Activated CD8-positive, alpha-beta memory T cell treated with anti-CD3 and anti-CD28 coated beads for 48 hours (primary cell): ENCODE measurements around the gene ITPKB.

Source experiments
- DNase-seq, 3 experiments: peaks; one replicate each; pipeline ENCODE4 v3.0.0-alpha.2; 2020; ENCODE audit warnings: low read depth in 2 of 3, low spot score in 2 of 3

Gene ITPKB

GRCh38 chr1:226706684-226707083 lies 32.4 kb downstream of the ITPKB start:
- DNase-seq = no peak

GRCh38 chr1:226704169-226704937 lies 34.7 kb downstream of the ITPKB start:
- DNase-seq = no peak

GRCh38 chr1:226702957-226703831 lies 35.9 kb downstream of the ITPKB start:
- DNase-seq = peak in 2 of 3 experiments; percentile 53 to 80

GRCh38 chr1:226702318-226702956 lies 36.6 kb downstream of the ITPKB start:
- DNase-seq = no peak

GRCh38 chr1:226700861-226701260 lies 38.2 kb downstream of the ITPKB start:
- no peak for DNase-seq

GRCh38 chr1:226699166-226699565 lies 39.9 kb downstream of the ITPKB start:
- DNase-seq = no peak

- DNase-seq = no peak
Measured at GRCh38 chr1:226698659-226699058, 40.4 kb downstream of the ITPKB start.

- DNase-seq = no peak
Measured at GRCh38 chr1:226697929-226698544, 41.0 kb downstream of the ITPKB start.

- no peak for DNase-seq
Measured at GRCh38 chr1:226697151-226697928, 41.7 kb downstream of the ITPKB start.

GRCh38 chr1:226696547-226696946 lies 42.5 kb downstream of the ITPKB start:
- no peak for DNase-seq

GRCh38 chr1:226695335-226695900 lies 43.7 kb downstream of the ITPKB start:
- no peak for DNase-seq

- DNase-seq = no peak
Measured at GRCh38 chr1:226692823-226693222, 46.3 kb downstream of the ITPKB start.

- DNase-seq = no peak
Measured at GRCh38 chr1:226692051-226692792, 46.9 kb downstream of the ITPKB start.

- no peak for DNase-seq
Measured at GRCh38 chr1:226691247-226691646, 47.8 kb downstream of the ITPKB start.

GRCh38 chr1:226690460-226690982 lies 48.6 kb downstream of the ITPKB start:
- DNase-seq = no peak

GRCh38 chr1:226688808-226689207 lies 50.3 kb downstream of the ITPKB start:
- DNase-seq = no peak

- no peak for DNase-seq
Measured at GRCh38 chr1:226688056-226688748, 50.9 kb downstream of the ITPKB start.

GRCh38 chr1:226687426-226687825 lies 51.7 kb downstream of the ITPKB start:
- no peak for DNase-seq
